Activated CD4-positive, alpha-beta T cell treated with anti-CD3 and anti-CD28 coated beads for 48 hours (primary cell): Measurements from ENCODE around the gene LRRC7.
"Not testable (repeated sequence)": the region's sequence is repeated elsewhere in the genome, so short reads cannot be mapped to it uniquely, and the experiment has no call there.

Source experiments
- DNase-seq: peaks from one replicate; pipeline ENCODE4 v3.0.0-alpha.2; 2020

The LRRC7 gene

DNA sequence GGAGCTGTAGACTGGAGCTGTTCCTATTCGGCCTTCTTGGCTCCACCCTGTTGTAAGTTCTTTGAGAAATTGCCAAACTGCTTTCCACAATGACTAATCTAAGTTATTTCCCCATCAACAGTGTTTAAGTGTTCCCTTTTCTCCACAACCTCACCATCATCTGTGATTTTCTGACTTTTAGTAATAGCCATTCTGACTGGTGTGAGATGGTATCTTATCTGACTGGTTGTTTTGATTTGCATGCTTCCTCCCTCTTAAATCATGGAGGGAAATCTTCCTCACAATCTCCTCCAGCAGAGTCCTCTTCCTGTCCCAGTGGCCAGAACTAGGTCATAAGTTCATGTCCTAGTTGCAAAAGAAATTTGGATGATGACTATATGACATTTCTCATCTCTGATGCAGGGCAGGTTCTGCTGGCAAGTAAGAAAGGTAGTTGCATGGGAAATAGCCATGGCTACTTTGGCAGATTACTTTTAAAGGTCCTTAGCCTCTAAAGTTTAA lies 343.6 kb downstream of the LRRC7 start:
- DNase-seq: no peak

DNA sequence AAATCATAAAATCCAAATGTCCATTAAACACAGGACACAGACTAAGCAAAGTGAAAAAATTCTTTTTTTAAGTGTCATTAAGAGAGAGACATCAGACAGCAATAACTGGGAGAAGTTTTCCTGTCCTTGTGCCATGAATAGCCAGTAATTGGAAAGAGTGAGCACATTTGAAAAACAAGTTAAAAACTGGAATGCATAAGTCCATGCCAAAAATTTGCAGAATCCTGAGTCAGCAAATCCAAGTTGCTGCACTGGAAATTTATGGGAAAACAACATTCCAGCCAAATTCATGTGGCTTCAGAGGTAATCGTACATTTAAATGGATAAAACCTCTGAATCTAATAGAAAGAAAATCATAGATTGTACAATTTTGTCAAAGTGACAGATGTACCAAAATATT lies 346.3 kb downstream of the LRRC7 start:
- DNase-seq: no peak

DNA sequence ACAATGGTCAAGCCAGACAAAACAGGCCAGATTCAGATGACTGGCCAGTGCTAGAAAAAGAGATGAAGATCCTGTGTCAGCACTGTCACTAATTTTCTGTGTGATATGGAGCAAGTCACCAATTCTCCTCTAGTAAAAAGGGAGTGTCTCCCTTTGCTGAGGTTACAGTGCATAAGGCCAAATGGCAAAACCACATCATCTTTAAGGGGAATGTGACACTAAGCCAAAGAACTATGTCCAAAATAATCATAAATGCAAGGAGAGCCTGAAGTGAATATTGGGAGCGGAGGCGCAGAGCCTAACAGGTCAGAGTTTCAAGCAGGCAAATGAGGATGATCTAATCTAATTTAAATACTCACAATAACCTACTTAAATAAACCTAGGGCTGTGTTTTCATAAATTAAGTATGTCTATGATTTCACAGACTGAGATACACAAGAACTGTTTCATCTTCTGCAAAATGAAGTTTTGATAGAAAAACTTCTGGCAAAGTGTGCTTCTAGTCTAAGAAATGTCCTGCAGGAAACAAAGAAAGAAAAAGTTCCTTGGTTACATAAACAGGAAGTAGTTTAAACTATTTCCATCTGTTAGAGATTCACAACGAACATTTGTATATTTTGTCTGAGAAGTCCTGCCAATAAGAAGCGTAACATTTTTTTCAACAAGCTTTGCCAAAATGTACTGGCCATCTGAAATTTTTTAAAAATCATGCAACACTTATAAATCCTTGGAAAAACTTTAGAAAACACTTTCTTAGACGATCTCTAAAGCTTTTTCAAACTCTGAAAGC lies 347.4 kb downstream of the LRRC7 start:
- no peak for DNase-seq

DNA sequence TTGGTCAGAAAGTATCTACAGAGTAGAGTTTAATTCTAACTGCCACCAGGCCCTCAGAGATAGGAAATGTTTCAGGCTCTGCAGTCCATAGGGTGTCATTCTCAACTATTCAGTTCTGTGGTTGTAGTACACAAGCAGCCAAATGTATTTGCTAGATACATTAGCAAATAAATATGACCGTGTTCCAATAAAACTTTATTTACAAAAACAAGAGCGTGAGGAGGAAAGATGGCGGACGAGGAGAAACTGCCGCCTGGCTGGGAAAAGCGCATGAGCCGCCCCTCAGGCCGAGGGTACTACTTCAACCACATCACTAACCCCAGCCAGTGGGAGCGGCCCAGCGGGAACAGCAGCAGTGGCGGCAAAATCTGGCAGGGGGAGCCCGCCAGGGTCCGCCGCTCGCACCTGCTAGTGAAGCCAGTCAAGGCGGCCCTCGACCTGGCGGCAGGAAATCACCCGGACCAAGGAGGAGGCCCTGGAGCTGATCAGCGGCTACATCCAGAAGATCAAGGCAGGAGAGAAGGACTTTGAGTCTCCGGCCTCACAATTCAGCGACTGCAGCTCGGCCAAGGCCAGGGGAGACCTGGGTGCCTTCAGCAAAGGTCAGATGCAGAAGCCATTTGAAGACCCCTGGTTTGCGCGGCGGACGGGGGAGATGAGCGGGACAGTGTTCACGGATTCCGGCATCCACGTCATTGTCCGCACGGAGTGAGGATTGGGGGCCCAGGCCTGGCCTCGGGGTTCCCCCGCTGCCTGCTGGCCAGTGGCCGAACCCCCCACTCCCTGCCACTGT lies 351.6 kb downstream of the LRRC7 start:
- DNase-seq: no peak

DNA sequence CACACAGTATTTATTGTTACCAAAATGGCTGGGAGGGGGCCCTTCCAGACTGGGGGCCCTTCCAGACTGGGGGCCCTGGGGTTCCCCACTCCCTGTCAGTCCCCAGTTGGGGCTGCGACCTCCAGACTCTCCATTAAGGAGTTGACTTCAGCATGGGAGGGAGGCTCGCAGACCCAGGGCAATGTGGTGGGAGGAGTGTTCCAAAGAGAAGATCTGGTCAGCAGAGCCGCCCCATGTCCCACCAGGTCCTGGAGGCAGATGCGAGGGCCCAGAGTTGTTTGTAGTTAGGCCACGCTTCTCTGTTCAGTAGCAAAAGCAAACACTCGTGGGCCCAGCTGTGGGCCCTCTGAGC lies 352.2 kb downstream of the LRRC7 start:
- no peak for DNase-seq

DNA sequence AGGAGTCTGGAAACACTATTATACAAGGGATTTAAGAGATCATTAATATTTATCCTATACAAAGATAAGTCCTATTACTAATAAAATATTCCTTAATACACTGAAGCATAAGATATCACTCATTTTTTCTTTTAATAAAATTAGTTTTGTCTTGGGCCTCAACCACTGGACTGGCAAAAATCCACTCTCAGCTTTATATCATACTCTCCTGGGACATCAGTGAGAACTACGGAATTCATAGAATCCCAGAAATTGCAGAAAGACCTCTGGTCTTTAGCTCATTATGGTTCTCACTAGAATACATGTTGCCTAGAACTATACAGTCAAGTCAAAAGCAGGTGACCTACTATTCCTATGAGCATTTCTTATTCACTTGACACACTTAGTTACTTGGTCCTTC lies 352.7 kb downstream of the LRRC7 start:
- DNase-seq: no peak

DNA sequence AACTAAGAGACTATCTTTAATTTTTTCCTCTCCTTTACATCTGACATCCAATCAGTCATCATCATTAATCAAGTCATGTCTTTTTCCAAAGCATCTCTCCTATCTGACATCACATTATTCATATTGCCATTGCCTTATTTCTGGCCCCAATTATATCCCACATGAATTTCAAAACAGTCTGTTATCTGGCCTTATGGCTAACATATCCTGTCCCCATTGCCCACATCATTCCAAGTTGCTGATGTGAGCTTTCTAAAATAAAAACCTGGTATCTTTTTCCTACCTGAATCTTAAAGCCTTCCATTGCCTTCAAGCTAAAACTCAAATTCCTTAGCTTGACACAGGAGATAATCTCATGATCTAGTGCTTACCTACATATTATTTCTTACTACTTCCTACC lies 353.8 kb downstream of the LRRC7 start:
- DNase-seq: no peak

DNA sequence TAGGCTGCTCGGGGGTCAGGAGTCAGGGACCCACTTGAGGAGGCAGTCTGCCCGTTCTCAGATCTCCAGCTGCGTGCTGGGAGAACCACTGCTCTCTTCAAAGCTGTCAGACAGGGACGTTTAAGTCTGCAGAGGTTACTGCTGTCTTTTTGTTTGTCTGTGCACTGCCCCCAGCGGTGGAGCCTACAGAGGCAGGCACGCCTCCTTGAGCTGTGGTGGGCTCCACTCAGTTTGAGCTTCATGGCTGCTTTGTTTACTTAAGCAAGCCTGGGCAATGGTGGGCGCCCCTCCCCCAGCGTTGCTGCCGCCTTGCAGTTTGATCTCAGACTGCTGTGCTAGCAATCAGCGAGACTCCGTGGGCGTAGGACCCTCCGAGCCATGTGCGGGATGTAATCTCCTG lies 360.5 kb downstream of the LRRC7 start:
- DNase-seq: not testable (repeated sequence)

DNA sequence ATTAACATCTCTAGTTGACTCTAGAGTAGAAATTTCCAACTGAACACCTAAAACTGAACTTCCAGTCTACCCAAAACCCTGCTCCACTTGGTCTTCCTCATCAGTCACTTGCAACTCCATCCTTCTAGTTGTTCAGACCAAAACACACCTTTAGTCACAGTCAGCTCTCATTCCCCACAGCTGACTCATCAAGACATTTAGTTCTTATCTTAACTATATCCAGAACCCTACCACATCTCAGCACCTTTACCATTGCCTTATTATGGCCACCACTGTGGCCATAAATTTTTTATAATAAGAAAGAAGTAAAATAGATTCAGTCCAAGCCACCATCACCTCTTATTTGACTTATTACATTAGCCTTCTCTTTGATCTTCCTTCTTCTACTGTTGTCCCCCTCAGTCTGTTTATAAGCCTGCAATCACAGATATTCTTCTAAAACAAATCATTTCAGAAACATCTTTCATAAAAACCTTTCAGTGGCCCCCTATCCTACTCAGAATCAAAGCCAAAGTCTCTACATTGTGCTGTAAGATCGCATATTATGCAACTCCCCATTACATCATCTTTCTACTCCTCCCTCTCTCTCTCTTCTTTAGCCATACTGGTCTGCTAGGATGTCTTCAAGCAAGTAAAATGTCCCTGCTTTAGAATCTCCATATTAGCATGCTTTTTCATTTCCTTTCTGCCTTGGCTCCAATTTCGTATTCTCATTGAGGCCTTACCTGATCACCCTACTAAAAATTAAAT lies 361.8 kb downstream of the LRRC7 start:
- DNase-seq: no peak

DNA sequence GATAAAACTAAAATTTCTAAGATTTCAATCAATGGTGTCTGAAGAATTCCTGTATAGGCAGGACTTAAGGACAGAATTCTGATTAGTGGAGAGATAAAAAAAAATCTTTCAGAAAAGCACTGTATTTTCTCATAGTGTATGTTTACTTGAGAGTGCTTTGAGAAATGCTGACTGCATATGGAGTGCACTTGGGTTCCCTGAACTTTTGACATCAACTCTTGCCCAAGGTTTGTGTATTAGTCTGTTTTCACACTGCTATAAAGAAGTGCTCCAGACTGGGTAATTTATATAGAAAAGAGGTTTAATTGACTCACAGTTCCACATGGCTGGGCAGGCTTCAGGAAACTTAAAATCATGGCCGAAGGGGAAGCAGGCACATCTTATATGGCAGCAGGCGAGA lies 362.7 kb downstream of the LRRC7 start:
- DNase-seq: no peak

DNA sequence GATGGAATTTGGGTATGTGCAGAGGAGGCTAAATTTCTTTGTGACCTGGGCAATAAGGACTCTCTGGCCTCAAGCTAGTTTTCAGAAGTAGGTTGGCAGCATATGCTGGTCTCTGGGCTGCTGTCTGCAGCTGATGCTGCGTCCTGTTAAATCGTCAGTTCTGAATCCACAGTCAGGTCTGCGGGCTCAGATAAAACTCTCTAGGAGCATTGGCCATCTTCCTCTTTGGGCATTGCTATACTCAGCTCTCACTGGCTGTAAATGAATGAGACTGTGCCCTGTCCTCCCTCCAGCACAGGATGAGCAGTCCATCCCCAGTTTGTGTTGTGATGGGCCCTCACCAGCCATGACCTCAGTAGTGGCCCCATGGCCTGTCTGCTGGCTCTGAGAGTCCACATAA lies 365.0 kb downstream of the LRRC7 start:
- DNase-seq: no peak

DNA sequence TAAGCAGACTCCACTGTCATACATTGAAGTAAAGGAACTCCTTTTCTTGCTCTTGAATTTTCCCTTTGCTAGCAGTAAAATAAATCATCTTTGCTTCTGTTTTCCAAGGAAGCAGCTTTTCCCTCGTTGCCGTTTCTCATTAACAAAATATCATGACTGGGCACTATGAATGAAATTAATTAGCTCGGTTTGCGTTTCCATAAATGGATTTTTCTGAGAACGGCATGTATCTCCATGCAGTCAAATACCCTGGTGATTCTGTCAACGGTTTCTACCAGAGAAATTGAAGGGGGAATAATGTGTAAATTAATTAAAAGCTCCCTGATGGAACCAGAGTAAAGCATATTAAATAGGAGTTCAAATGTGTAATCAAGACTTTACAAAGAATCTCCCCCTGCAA lies 372.5 kb downstream of the LRRC7 start:
- no peak for DNase-seq

DNA sequence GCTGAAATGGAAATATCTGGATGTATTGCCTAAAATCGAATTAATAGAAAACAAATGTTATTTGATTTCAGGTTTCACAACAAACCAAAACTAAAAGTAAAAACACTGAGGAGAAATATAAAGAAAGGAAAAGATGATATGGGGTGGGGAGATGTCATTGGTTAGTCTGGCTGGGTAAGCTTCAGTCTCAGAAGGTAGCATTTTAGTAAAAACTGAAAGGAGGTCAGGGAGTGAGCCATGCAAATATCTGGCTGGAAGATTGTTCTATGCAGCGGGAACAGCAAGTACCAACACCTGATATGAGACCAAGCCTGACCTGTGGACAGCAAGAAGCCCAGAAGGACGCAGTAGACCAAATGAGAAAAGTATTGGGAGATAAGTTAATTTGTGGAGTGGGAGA lies 373.1 kb downstream of the LRRC7 start:
- DNase-seq: no peak

DNA sequence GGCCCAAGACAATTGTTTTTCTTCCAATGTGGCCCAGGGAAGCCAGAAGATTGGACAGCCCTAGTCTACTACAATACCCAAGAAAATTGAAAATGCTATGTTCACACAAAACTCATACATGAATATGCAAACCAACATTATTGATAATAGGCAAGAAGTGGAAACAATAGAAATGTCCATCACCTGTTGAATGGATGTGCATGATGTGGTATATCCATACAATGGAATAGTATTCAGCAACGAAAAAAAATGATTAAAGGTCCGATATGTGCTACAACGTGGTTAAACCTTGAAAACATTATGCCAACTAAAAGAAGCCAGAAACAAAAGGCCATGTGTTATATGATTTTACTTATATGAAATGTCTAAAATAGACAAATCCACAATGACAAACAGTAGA lies 375.3 kb downstream of the LRRC7 start:
- DNase-seq: no peak

DNA sequence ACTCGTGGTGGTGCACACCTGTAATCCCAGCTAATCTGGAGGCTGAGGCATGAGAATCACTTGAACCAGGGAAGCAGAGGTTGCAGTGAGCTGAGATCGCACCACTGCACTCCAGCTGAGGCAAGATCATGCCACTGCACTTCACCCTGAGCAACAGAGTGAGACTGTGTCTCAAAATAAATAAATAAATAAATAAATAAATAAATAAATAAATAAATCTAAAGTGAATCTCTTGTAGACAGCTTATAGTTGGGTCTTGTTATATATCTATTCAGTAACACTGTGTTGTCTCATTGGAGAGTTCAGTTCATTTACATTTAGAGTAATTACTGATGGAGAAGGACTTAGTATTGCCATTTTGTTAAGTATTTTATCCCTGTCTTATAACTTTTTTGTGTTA lies 379.2 kb downstream of the LRRC7 start:
- no peak for DNase-seq

DNA sequence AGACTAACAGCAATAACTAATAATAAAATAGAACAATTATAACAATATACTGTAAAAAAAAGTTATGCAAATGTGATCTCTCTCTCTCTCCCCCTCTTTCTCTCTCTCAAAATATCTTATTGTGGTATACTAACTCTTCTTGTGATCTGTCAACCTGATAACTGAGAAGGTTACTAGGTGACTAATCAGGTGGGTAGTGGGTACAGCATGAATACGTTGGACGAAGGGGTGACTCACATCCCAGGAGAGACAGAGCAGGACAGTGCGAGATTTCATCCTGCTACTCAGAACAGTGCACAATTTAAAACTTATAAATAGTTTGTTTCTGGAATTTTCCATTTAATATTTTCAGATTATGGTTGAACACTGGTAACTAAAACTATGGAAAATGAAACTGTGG lies 380.1 kb downstream of the LRRC7 start:
- DNase-seq: no peak

DNA sequence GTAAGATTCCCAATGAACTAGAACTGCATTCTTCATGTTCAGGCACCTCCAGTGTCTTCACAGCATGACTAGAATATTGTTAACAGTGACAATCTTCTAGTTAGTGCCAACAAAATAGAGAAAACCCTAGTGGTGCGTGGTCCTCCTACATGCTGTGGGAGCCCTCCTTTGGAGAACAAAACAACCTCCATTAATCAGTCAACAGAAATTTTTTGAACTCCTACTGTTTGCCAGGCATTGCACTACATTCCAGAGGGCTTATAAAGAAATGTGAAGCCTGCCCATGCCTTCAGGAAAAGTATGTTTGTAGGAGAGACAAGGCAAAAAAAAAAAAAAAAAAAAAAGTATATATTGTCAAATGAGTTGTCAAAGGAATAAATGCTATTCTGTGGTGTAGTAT lies 385.0 kb downstream of the LRRC7 start:
- no peak for DNase-seq

DNA sequence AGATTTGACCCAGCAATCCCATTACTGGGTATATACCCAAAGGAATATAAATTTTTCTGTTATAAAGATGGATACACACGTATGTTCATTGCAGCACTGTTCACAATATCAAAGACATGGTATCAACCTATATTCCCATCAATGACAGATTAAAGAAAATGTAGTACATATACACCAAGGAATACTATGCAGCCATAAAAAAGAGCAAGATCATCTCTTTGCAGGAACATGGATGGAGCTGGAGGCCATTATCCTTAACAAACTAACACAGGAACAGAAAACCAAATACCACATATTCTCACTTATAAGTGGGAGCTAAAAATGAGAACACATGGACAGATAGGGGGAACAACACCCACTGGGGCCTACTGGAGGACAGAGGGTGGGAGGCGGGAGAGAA lies 394.7 kb downstream of the LRRC7 start:
- not testable (repeated sequence) for DNase-seq

DNA sequence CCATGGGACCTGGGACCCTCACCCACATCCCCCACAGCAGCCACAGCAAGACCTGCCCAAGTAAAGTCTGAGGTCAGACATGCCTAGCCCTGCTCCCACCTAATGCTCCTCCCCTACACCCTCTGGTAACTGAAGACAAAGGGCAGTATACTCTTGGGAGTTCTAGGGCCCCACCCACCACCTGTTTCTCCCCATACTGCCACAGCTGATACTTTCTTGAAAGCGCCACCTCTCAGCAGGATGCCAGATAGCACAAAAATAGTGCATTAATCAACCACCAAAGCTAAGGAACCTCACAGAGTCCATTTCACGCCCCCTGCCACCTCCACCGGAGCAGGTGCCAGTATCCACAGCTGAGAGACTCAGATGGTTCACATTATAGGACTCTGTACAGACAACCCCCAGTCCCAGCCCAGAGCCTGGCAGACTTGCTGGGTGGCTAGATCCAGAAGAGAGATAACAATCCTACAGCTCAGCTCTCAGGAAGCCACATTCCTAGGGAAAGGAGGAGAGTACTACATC lies 399.6 kb downstream of the LRRC7 start:
- no peak for DNase-seq

DNA sequence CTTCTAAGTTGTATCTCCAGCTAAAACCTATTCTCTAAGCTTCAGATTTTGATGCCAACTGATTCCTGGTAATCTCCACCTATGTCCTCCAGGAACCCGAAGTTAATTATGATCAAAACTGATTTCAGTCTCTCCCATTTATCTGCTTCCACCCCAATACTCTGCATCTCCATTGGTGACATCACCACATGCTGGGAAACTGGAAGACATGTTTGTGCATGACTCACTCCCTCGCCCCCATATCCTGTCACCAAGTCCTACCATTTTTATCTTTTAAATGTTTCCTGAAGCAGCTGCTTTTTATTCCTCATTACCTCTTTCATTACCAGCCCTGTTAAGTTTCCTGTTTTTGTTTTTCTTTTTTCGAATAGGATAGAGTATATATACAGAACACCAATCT lies 409.2 kb downstream of the LRRC7 start:
- DNase-seq: no peak

DNA sequence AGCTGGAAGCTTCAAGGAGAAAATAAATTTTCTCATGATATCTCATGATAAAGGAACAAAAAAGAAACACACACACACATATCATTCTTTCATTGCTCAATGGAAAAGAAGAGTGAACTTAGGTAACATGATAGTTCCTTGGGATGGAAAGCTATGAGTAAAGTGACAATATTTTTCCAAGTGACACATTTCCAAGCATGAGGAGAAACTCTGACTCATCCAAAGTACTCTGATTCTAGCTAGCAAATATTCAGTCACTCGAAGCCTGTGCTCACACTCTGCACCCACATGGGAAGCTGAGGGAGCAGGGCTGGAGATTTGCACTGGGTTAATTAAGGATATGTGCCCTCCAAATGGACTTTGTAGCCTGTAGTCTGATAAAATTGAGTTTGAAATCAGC lies 415.3 kb downstream of the LRRC7 start:
- no peak for DNase-seq

DNA sequence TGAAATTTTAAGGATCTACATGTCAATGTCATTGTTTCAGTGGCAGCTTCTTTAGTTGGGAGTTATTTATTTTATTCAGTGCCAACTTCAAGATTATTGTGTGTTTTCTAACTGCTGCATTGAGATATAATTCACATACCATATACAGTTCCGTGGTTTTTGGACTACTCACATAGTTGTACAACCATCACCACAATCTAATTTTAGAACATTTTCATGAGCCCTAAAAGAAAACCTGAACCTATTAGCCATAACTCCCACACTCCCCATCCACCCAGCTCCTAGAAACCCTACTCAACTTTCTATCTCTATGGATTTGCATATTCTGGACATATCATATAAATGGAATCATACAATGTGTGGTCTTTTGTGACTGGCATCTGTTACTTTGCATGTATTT lies 417.7 kb downstream of the LRRC7 start:
- no peak for DNase-seq

DNA sequence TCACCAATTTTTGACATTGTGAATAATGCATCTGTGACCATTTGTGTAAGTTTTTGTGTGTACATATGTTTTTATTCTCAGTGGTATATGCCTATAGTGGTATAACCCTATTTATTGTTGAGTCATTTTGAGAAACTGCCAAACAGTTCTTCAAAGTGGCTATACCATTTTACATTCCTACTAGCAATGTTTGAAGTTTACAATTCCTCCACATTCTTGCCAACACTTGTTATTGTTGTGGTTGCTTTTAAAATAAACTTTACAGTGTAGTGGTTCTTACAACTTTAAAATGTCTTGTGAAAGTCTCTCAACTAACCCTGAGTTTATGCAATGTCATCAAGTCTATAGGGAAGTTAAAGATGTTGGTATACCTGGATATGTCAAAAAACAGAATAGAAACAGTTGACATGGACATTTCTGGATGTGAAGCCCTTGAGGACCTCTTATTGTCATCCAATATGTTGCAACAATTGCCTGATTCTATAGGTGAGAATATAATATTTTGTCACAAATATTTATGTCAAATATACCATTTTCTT lies 418.2 kb downstream of the LRRC7 start:
- DNase-seq: no peak
